DND-41 (cell line): Measurements from ENCODE around the gene ABHD1.

Experiments used
- ATAC-seq: fragments of 200-7000 bp; cut with Tn5 transposase; 3 replicates; pipeline ENCODE4 v1.9.1; 2021; ENCODE audit warnings: low read depth; ENCODE audit not compliant: insufficient read depth
- DNase-seq: peaks from one replicate; pipeline ENCODE4 v3.0.0-alpha.2; 2020
- H2AFZ ChIP-seq: 2 replicates; pipeline ENCODE4 v1.6.0; 2012; ENCODE audit warnings: low read depth, low read length
- H3K27ac ChIP-seq: 2 replicates; pipeline ENCODE4 v1.5.1; 2012; ENCODE audit warnings: low read length, inconsistent platforms
- H3K27me3 ChIP-seq: fragments of 200-600 bp; sonication (generic); 2 replicates; pipeline ENCODE4 v1.6.0; 2012; ENCODE audit warnings: low read length, mild to moderate bottlenecking, inconsistent platforms; ENCODE audit not compliant: insufficient read depth, poor library complexity
- H3K36me3 ChIP-seq: 2 replicates; pipeline ENCODE4 v1.5.1; 2012; ENCODE audit warnings: low read length, inconsistent platforms; ENCODE audit not compliant: insufficient read depth
- H3K4me1 ChIP-seq: 2 replicates; pipeline ENCODE4 v1.5.1; 2012; ENCODE audit warnings: mild to moderate bottlenecking, low read length; ENCODE audit not compliant: insufficient read depth
- H3K4me2 ChIP-seq: 2 replicates; pipeline ENCODE4 v1.6.0; 2012; ENCODE audit warnings: mild to moderate bottlenecking, moderate library complexity, low read length, inconsistent platforms; ENCODE audit not compliant: insufficient read depth
- H3K4me3 ChIP-seq, 2 experiments: fragments of 200-600 bp in 1 of 2; shearing (Covaris generic) in 1 of 2; 2 replicates each; pipeline ENCODE4 v1.5.1; 2012 to 2016; ENCODE audit warnings: inconsistent platforms in 2 of 2, low read length in 2 of 2, mild to moderate bottlenecking in 2 of 2, low read depth in 1 of 2, moderate library complexity in 1 of 2
- H3K79me2 ChIP-seq: 2 replicates; pipeline ENCODE4 v1.6.0; 2012; ENCODE audit warnings: low read length, inconsistent platforms; ENCODE audit not compliant: insufficient read depth
- H3K9ac ChIP-seq: 2 replicates; pipeline ENCODE4 v1.6.0; 2012; ENCODE audit warnings: low read depth, mild to moderate bottlenecking, inconsistent platforms, low read length, moderate library complexity
- H3K9me3 ChIP-seq: 2 replicates; pipeline ENCODE4 v1.5.1; 2012; ENCODE audit warnings: low read length, moderate library complexity, mild to moderate bottlenecking, inconsistent platforms; ENCODE audit not compliant: insufficient read depth, severe bottlenecking
- H4K20me1 ChIP-seq: 2 replicates; pipeline ENCODE4 v1.6.0; 2012; ENCODE audit warnings: low read length; ENCODE audit not compliant: insufficient read depth
- EZH2 ChIP-seq: IDR thresholded peaks from 3 replicates; pipeline ENCODE4 v1.6.1; 2012; ENCODE audit warnings: borderline replicate concordance, low read depth, mild to moderate bottlenecking, moderate library complexity, low read length, inconsistent platforms; ENCODE audit not compliant: severe bottlenecking
- TF ChIP-seq, protein P1 (sequence below): IDR thresholded peaks from 2 replicates; pipeline ENCODE4 v1.5.1; 2012; ENCODE audit warnings: borderline replicate concordance, low read length, moderate library complexity, mild to moderate bottlenecking; ENCODE audit not compliant: poor library complexity, severe bottlenecking; ENCODE audit errors: extremely low read depth

ABHD1 gene

DNA sequence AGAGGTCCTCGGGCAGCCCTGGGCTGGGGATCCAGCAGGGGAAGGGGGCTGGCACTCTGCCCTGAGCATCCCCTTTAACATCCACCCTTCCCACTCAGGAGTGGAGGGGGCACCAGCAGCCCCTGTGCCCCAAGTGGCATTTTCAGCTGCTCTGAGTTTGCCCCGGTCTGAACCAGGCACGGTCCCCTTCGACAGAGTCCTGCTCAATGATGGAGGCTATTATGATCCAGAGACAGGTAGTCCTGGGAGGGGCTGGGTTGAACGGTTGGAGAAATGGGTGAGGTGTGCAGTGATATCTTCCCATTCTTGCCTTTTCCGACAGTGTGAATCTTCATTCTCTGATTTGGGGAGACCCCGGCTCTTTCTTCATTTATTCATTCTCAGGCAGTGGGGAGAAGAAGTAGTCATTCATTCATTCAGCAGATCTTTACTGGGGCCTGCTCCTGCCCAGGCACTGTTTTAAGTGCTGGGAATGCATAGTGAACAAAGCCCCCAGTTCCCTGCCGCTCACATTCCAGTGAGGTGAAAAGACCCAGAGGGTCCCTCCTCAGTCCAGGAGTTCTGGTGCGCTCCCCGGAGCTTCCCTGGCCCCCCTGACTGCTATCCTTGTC, 38.4 kb upstream of the ABHD1 start:
- Histone ChIP-seq H3K4me2 (peak overlapping the region; percentile 96), H2AFZ (no peak overlapping the region), H3K4me3 (peak overlapping the region; percentile 35 to 72; a peak in 3 of 4 replicates), H3K27ac (peak overlapping the region; percentile 83), H3K9me3 (no peaks in the 10 kb centered on the region), H3K36me3 (no peaks in the 10 kb centered on the region), H3K9ac (peak overlapping the region; percentile 95), H3K79me2 (peaks cover 10% of the 10 kb centered on the region), H4K20me1 (no peaks in the 10 kb centered on the region), H3K4me1 (peaks cover 73% of the 10 kb centered on the region), H3K27me3 (no peaks in the 10 kb centered on the region)
- no peak for ATAC-seq
- TF ChIP-seq, protein P1, sequence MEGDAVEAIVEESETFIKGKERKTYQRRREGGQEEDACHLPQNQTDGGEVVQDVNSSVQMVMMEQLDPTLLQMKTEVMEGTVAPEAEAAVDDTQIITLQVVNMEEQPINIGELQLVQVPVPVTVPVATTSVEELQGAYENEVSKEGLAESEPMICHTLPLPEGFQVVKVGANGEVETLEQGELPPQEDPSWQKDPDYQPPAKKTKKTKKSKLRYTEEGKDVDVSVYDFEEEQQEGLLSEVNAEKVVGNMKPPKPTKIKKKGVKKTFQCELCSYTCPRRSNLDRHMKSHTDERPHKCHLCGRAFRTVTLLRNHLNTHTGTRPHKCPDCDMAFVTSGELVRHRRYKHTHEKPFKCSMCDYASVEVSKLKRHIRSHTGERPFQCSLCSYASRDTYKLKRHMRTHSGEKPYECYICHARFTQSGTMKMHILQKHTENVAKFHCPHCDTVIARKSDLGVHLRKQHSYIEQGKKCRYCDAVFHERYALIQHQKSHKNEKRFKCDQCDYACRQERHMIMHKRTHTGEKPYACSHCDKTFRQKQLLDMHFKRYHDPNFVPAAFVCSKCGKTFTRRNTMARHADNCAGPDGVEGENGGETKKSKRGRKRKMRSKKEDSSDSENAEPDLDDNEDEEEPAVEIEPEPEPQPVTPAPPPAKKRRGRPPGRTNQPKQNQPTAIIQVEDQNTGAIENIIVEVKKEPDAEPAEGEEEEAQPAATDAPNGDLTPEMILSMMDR, result no peak
- no peak for TF ChIP-seq EZH2
- no peak for DNase-seq

DNA sequence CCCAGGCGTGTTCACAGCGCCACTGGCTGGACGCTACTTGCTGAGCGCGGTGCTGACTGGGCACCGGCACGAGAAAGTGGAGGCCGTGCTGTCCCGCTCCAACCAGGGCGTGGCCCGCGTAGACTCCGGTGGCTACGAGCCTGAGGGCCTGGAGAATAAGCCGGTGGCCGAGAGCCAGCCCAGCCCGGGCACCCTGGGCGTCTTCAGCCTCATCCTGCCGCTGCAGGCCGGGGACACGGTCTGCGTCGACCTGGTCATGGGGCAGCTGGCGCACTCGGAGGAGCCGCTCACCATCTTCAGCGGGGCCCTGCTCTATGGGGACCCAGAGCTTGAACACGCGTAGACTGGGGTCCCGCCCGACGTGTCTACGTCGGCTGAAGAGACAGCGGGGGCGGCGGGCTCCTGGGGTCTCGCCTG, 37.9 kb upstream of the ABHD1 start:
- Histone ChIP-seq H3K9me3 (no peaks in the 10 kb centered on the region), H3K4me2 (peak overlapping the region; percentile 96), H3K4me3 (peak overlapping the region; percentile 35 to 72; a peak in 3 of 4 replicates), H3K4me1 (peaks cover 67% of the 10 kb centered on the region), H2AFZ (peak overlapping the region; percentile 78), H3K36me3 (no peaks in the 10 kb centered on the region), H3K79me2 (peaks cover 10% of the 10 kb centered on the region), H3K27ac (peak overlapping the region; percentile 83), H3K9ac (peak overlapping the region; percentile 95), H3K27me3 (no peaks in the 10 kb centered on the region), H4K20me1 (no peaks in the 10 kb centered on the region)
- TF ChIP-seq, protein P1, result no peak
- TF ChIP-seq EZH2, result no peak
- ATAC-seq (no peak), DNase-seq (no peak)

DNA sequence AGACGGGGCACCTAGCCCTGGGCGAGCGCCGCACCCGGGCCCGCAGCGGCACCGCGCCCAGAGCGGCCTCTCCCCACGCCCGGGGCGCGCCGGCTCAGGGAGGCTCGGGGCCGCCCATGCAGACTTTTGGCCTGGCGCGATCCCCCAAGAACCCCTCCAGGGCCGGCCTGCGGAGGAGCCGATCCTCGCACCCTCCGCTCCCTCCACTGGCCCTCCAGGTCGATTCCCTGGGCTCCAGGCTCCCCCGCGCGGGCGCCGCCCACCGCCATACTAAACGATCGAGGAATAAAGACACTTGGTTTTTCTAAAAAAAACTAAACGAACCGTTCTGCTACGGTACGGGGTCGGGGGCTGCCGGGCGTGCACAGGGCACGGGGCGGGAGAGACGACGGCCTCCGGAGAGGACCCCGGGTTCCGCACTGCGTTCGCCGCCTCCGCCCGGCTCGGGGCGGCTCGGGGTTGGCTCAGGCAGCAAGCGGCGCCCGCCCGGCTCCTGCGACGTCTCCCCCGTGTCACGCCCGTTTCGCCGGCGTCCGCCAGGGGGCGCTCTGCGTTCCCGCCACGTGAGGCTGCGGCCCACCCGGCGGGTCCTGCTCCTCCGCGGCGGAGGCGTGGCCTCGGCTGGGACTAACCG, 37.4 kb upstream of the ABHD1 start:
- Histone ChIP-seq H3K79me2 (peaks cover 10% of the 10 kb centered on the region), H2AFZ (peak overlapping the region; percentile 78), H4K20me1 (no peaks in the 10 kb centered on the region), H3K4me1 (peaks cover 62% of the 10 kb centered on the region), H3K9me3 (no peaks in the 10 kb centered on the region), H3K4me3 (peak overlapping the region; percentile 35 to 72; a peak in 3 of 4 replicates), H3K36me3 (no peaks in the 10 kb centered on the region), H3K27ac (peak overlapping the region; percentile 83), H3K4me2 (peak overlapping the region; percentile 96), H3K27me3 (no peaks in the 10 kb centered on the region), H3K9ac (peak overlapping the region; percentile 95)
- DNase-seq (peak; percentile 98), ATAC-seq (peak; percentile 90)
- no peak for TF ChIP-seq EZH2
- TF ChIP-seq, protein P1, result peak; percentile 85
